GM19238 (cell line): Measurements from ENCODE around the gene NDUFB10.

ENCODE experiments used
- DNase-seq: peaks from one replicate; pipeline ENCODE4 v3.0.0; 2011; ENCODE audit warnings: low spot score; ENCODE audit not compliant: insufficient read length

Gene NDUFB10

GRCh38 chr16:2001456-2002355 is 42.4 kb downstream of the NDUFB10 start:
- no peak for DNase-seq

GRCh38 chr16:2002406-2003230 is 43.3 kb downstream of the NDUFB10 start:
- no peak for DNase-seq

- no peak for DNase-seq
These were observed 44.0 kb downstream of the NDUFB10 start for GRCh38 chr16:2003231-2003826.

- DNase-seq, result peak; percentile 98
These were observed 44.7 kb downstream of the NDUFB10 start for GRCh38 chr16:2003827-2004641.

DNA sequence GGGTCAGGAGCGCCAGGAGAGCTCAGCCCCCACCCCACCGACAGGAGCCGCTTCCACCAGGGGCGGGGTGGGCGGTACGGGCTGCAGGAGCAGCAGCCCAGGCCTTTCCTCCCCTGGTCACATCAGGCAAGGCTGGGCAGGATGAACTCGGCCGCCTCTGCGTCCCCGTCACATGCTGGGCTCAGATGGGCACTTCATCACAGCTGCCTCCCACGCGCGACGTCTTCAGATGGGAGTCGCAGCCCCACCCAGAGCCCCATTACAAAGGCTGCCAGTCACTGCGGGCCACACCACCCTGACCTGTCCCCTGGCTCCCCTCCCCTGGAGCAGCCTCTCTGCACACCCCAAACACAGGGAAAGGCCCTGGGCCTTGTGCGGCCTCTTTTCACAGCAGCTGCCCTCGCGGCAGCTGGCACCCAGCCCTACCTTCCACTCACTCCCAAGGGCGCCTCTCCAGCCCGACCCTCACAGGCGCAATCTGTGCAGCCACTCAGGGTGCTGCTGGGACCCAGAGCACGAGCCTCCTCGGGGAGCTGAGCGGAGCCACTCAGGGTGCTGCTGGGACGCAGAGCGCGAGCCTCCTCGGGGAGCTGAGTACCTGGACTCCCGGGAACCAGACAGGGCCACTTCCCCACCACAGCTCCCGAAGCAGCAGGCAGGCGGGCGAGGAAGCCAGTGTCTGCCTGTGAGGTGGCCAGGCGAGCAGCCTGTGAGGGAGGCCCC is 45.6 kb downstream of the NDUFB10 start:
- no peak for DNase-seq

- no peak for DNase-seq
These were observed 46.3 kb downstream of the NDUFB10 start for GRCh38 chr16:2005646-2006045.

DNA sequence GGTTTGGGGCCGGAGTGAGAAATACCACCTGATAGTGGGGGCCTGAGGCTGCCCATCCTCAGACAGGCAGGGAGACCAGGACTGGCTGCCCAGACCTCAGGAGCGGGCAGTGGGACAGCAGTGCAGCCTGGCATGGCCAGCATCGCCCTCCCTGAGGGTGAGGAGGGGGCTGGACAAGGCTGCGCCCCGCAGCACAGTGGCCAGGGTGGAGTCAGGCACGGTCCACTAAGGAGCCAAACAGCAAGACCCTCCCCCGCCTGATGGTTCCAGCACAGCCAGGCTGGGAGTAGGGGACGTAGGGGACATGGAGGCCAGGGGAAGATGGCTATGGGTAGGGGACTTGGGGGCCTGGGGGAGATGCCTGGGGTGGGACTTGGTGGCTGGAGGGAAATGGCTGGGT is 47.0 kb downstream of the NDUFB10 start:
- no peak for DNase-seq

DNA sequence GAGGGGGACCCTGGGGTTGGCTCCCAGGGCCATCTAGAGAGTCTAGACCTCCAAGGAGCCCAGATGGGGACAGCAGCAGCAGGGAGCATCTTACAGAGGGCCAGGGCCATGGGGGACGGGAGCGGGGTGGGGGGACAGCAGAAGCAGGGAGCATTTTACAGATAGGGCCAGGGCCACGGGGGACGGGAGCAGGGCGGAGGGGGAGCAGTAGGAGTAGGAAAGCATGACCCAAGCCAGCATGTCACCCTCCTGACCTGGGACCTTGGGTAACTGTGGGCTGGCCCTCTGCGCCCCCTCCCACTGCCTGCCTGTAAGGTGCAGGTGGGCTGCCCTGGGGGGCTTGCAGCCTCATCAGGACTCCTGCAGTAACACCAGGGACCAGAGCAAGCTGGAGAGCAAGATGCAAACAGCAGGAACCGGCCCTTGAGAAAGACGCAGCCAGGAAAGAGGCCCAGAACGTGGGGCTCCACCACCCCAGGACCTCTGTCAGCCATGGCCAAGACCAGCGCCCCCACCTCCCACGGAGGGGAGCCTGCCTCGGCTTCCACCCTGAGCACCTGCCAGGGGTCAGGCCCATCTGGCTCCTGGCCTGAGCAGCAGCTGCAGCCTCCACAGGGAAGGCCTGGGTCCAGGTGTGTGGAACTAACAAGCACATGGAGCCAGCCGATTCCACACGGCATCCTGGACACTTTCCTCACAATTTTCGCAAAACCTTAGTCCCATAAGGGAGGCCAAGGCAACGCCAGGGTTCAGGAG is 47.9 kb downstream of the NDUFB10 start:
- no peak for DNase-seq

DNA sequence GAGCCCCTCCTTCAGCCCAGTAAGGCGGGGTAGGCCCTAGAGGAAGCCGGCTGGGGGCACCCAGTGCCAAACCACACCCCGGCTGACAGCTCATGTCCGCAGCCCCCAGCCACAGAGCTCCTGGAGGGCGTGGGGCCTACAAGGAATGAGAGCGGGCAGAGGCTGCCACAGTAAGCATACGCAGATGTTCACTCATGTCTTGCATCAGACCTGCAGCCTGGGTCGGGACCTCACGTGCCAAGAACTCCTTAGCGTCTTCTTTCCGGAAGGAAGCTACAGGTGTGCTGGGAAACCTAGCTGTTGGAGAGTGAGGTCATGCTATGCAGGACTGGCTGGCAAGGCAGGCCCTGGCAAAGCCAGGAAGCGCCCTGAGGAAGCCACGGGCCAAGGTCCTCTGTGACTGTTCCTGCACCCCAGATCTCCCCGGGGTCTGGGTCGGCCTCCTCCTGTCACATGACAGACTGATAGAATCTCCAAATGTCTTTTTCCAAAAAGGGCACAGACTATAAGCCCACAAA is 48.7 kb downstream of the NDUFB10 start:
- no peak for DNase-seq

DNA sequence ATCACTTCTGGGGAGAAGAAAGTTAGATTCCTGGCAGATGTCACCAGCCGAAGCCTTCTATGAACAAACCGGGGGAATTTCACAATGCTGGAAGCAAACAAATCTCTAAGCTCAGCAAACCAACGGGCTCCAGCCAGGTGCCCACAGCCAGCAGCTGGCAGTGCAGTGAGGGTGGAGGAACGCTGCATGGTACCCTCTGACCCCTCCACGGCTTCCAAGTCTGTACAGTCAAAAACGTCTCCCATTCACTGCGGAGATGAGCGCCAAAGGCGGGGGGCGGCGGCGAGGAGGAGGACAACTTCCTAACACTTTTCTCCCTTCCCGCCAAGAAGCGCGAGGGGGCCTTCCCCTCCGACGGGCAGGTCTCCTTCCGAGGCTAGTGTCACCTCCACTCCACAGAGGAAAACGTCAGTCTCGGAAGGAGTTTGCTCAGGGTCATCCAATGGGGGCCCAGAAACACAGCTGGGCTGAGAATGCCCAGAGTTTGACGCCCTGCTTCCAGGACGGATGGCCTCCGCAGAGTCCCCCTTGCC is 49.4 kb downstream of the NDUFB10 start:
- DNase-seq, result no peak

DNA sequence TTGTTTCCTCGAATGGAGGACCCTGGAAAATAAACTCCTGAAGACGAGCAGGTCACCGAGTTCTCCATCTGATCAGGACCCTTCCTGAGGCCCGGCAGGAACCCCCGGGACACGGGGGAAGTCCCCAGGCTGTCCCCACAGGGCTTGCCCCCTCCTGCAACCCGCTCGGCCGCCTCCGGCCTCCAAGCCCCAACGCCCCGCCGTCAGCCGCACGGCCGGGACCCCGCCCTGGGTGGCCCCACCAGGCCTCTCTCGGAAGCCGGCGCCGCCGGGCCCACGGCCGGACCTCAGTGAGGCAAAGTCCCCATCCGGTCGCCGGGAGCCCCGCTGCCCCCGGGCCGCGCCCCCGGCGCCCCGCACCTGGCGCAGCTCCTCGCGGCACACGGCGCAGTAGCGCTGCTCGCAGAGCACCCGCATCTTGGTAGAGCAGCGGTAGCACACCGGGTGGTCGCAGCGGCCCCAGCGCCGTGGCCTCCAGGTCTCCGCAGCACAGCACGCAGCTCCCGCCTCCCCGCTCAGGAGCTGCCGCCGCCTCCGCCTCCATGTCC is 49.9 kb downstream of the NDUFB10 start:
- no peak for DNase-seq

DNA sequence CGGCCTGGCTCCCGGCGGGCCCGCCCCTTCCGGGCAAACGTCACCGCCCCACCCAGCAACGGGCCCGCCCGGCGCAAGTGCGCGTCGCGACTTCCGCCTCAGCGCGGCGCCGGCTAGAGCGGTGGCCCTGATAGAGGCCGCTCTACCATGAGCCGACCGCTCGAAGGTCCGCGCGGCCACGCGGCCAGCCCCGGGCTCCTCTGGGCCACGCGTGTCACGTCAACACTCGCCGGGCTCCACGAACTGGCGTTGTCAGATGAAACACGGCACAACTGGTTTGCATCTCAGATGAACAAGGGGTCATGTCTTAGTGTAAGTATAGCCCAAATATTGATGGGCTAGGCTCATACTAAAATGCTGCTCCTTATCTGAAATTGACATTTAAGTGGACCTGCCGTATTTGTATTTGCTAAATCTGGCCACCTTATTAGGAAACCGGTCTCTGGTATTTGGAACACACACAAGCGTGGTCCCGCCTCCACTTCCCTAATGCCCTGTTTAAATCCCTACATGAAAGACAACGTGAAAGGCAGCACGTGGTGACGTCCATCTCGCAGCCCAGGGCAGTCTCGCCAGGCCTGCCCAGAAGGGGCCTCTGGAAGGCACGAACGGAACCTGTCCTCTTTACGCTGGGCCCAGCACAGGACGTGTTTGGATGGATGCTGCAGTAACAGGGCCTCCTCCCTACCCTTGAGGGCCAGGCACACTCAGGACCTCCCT is 50.6 kb downstream of the NDUFB10 start, which contains the start of gene ZNF598:
TSS of gene ZNF598 (minus strand) at position 31 of the 720 bp plus-strand sequence.
- peak; percentile 98 for DNase-seq
